ENCODE results near the gene FOXC1. TPM values are rescaled to one million over a fixed set of nuclear protein-coding genes. Genes with fewer than 3 reads are reported as not detected.

Gene FOXC1
- polyA plus RNA-seq, 1 donor from 2014 or later: not detected

GRCh38 chr6:1625794-1626435 lies 16.2 kb downstream of the FOXC1 start:
- Mint-ChIP-seq H3K27ac (peak overlapping the region in 1 of 3 donors; percentile 72), H3K27me3 (peaks cover 43% of the 10 kb centered on the region), H3K4me3 (peak overlapping the region; percentile 52 to 91 (median 82)), H3K9me3 (no peaks in the 10 kb centered on the region), H3K36me3 (peaks cover 11% of the 10 kb centered on the region), H3K4me1 (peaks cover 11 to 13% (median 11%) of the 10 kb centered on the region in 3 donors)

- H3K27ac Mint-ChIP-seq: peak overlapping the region in 1 of 3 donors; percentile 29
- H3K27me3 Mint-ChIP-seq: peaks cover 39% of the 10 kb centered on the region
- peak overlapping the region in 1 of 4 donors; percentile 84 for H3K4me3 Mint-ChIP-seq
- no peaks in the 10 kb centered on the region for H3K9me3 Mint-ChIP-seq
- peaks cover 11% of the 10 kb centered on the region for H3K36me3 Mint-ChIP-seq
- peaks cover 11 to 13% (median 11%) of the 10 kb centered on the region in 3 donors for H3K4me1 Mint-ChIP-seq
These were observed 16.8 kb downstream of the FOXC1 start for GRCh38 chr6:1626481-1626880.

GRCh38 chr6:1627827-1628560 lies 18.3 kb downstream of the FOXC1 start:
- Mint-ChIP-seq H3K4me3 (no peak overlapping the region), H3K36me3 (peaks cover 2% of the 10 kb centered on the region), H3K27me3 (peaks cover 34% of the 10 kb centered on the region), H3K4me1 (peaks cover 11% of the 10 kb centered on the region in 3 donors), H3K27ac (no peak overlapping the region), H3K9me3 (no peaks in the 10 kb centered on the region)

- peaks cover 40% of the 10 kb centered on the region for H3K27me3 Mint-ChIP-seq
- H3K4me1 Mint-ChIP-seq: peaks cover 11% of the 10 kb centered on the region in 3 donors
- H3K4me3 Mint-ChIP-seq: no peak overlapping the region
- no peaks in the 10 kb centered on the region for H3K9me3 Mint-ChIP-seq
- H3K36me3 Mint-ChIP-seq: peaks cover 1% of the 10 kb centered on the region
- H3K27ac Mint-ChIP-seq: no peak overlapping the region
These were observed 19.6 kb downstream of the FOXC1 start for GRCh38 chr6:1629316-1629715.

- Mint-ChIP-seq H3K36me3 (peaks cover 1% of the 10 kb centered on the region), H3K4me3 (no peak overlapping the region), H3K4me1 (peaks cover 8 to 9% (median 8%) of the 10 kb centered on the region in 3 donors), H3K27me3 (peaks cover 34% of the 10 kb centered on the region), H3K27ac (no peak overlapping the region), H3K9me3 (no peaks in the 10 kb centered on the region)
These were observed 20.6 kb downstream of the FOXC1 start for GRCh38 chr6:1630212-1630770.

GRCh38 chr6:1630771-1631217 lies 21.1 kb downstream of the FOXC1 start:
- Mint-ChIP-seq H3K4me3 (no peak overlapping the region), H3K27me3 (peaks cover 29% of the 10 kb centered on the region)

GRCh38 chr6:1631251-1631650 lies 21.5 kb downstream of the FOXC1 start:
- Mint-ChIP-seq H3K27me3 (peaks cover 26% of the 10 kb centered on the region), H3K27ac (no peak overlapping the region), H3K36me3 (peaks cover 1% of the 10 kb centered on the region), H3K4me3 (no peak overlapping the region), H3K9me3 (no peaks in the 10 kb centered on the region), H3K4me1 (peaks cover 1 to 2% (median 2%) of the 10 kb centered on the region in 3 donors)

More at GRCh38 chr6:1630771-1631217, 21.1 kb downstream of the FOXC1 start:
- Mint-ChIP-seq H3K4me1 (peaks cover 4 to 5% (median 5%) of the 10 kb centered on the region in 3 donors), H3K27ac (no peak overlapping the region), H3K36me3 (peaks cover 1% of the 10 kb centered on the region), H3K9me3 (no peaks in the 10 kb centered on the region)

- H3K36me3 Mint-ChIP-seq: peaks cover 1% of the 10 kb centered on the region
- no peaks in the 10 kb centered on the region for H3K9me3 Mint-ChIP-seq
- peaks cover 13% of the 10 kb centered on the region for H3K27me3 Mint-ChIP-seq
- peaks cover 2 to 10% (median 8%) of the 10 kb centered on the region in 3 donors for H3K4me1 Mint-ChIP-seq
- H3K27ac Mint-ChIP-seq: no peak overlapping the region
- H3K4me3 Mint-ChIP-seq: no peak overlapping the region
These were observed 23.8 kb downstream of the FOXC1 start for GRCh38 chr6:1633366-1634021.

GRCh38 chr6:1634081-1634480 lies 24.4 kb downstream of the FOXC1 start:
- Mint-ChIP-seq H3K4me1 (peaks cover 4 to 10% (median 8%) of the 10 kb centered on the region in 3 donors), H3K4me3 (no peak overlapping the region), H3K9me3 (no peaks in the 10 kb centered on the region), H3K27ac (no peak overlapping the region), H3K36me3 (peaks cover 1% of the 10 kb centered on the region), H3K27me3 (peaks cover 8% of the 10 kb centered on the region)

GRCh38 chr6:1635305-1636010 lies 25.7 kb downstream of the FOXC1 start:
- peaks cover 1% of the 10 kb centered on the region for H3K36me3 Mint-ChIP-seq
- H3K4me1 Mint-ChIP-seq: peaks cover 4 to 10% (median 8%) of the 10 kb centered on the region in 3 donors
- H3K9me3 Mint-ChIP-seq: no peaks in the 10 kb centered on the region
- no peak overlapping the region for H3K27ac Mint-ChIP-seq
- peaks cover 6% of the 10 kb centered on the region for H3K27me3 Mint-ChIP-seq
- no peak overlapping the region for H3K4me3 Mint-ChIP-seq

- Mint-ChIP-seq H3K4me3 (peak overlapping the region in 1 of 4 donors; percentile 37), H3K27me3 (peaks cover 6% of the 10 kb centered on the region), H3K9me3 (no peaks in the 10 kb centered on the region), H3K36me3 (peaks cover 1% of the 10 kb centered on the region), H3K4me1 (peaks cover 4 to 10% (median 8%) of the 10 kb centered on the region in 3 donors), H3K27ac (no peak overlapping the region)
These were observed 26.6 kb downstream of the FOXC1 start for GRCh38 chr6:1636272-1636825.

GRCh38 chr6:1636971-1637871 lies 27.5 kb downstream of the FOXC1 start:
- Mint-ChIP-seq H3K4me1 (peaks cover 4 to 10% (median 8%) of the 10 kb centered on the region in 3 donors), H3K36me3 (peaks cover 2% of the 10 kb centered on the region), H3K9me3 (no peaks in the 10 kb centered on the region), H3K27ac (peak overlapping the region in 1 of 3 donors; percentile 35), H3K27me3 (peaks cover 6% of the 10 kb centered on the region), H3K4me3 (no peak overlapping the region)

GRCh38 chr6:1639430-1639829 lies 29.7 kb downstream of the FOXC1 start:
- Mint-ChIP-seq H3K27ac (no peak overlapping the region), H3K4me1 (peaks cover 4 to 10% (median 8%) of the 10 kb centered on the region in 3 donors), H3K36me3 (peaks cover 3% of the 10 kb centered on the region), H3K9me3 (no peaks in the 10 kb centered on the region), H3K4me3 (no peak overlapping the region), H3K27me3 (no peaks in the 10 kb centered on the region)
